ENCODE results near the gene LGALS1. TPM values are rescaled to one million over a fixed set of nuclear protein-coding genes. Genes with fewer than 3 reads are reported as not detected.
A peak's percentile ranks its signal among the peaks of the same experiment; 100 is the strongest.

Gene LGALS1
- total RNA-seq, 1 experiment from 2014 or later, result 61.4 TPM

DNA sequence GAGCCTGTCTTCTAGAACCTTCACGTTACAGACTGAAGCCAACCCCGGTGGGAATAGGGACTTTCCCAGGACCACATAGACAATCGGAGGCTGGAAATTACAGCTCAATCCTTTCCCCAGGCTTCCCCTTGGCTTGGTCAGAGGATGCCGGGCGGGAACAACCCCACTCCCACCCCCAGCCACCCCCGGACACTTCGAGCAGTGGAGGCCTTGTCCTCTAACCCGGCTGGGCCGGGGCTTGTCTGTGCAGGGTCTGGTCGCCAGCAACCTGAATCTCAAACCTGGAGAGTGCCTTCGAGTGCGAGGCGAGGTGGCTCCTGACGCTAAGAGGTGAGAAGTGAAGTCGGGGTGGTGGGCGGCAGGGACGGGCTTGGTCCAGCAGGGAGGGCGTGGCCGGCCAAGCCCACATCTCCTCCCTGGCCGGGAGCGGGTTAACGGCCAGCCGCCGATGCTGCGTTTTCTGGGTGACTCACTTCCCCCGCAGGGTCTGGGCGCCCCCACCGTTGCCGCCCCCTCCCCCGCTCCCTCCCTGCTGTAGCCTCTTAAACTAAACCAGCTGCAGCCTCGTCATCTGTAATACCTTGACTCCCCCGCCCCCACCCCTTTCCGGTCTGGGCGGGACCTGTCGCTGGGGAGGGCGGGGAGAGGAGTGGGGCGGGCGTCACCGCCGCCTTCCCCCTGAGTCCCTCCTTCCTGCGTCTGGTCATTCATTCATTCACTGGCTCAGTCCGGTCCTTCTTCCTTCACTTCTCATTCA, 1.5 kb downstream of the LGALS1 start:
- TF ChIP-seq, protein P1, sequence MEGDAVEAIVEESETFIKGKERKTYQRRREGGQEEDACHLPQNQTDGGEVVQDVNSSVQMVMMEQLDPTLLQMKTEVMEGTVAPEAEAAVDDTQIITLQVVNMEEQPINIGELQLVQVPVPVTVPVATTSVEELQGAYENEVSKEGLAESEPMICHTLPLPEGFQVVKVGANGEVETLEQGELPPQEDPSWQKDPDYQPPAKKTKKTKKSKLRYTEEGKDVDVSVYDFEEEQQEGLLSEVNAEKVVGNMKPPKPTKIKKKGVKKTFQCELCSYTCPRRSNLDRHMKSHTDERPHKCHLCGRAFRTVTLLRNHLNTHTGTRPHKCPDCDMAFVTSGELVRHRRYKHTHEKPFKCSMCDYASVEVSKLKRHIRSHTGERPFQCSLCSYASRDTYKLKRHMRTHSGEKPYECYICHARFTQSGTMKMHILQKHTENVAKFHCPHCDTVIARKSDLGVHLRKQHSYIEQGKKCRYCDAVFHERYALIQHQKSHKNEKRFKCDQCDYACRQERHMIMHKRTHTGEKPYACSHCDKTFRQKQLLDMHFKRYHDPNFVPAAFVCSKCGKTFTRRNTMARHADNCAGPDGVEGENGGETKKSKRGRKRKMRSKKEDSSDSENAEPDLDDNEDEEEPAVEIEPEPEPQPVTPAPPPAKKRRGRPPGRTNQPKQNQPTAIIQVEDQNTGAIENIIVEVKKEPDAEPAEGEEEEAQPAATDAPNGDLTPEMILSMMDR (IDR thresholded peaks at IDR 0.05; ENCODE audit: unreplicated experiment), result no peak
- Mint-ChIP-seq H3K36me3 (ENCODE audit: insufficient read depth, unreplicated experiment) (peaks cover 44% of the 10 kb centered on the region), H3K9me3 (ENCODE audit: low read depth, unreplicated experiment) (no peaks in the 10 kb centered on the region), H3K4me1 (ENCODE audit: low read depth, unreplicated experiment) (peaks cover 9% of the 10 kb centered on the region), H3K27me3 (ENCODE audit: unreplicated experiment) (no peaks in the 10 kb centered on the region), H3K27ac (ENCODE audit: unreplicated experiment) (peak overlapping the region; percentile 43), H3K4me3 (ENCODE audit: low read depth, unreplicated experiment) (peak overlapping the region; percentile 68)
- CTCF ChIA-PET, result interaction anchor here (0.6 to 2.6 kb wide), 6 partner anchors 9 to 410 kb away, joined by 3 to 16 read pairs (median 4); partner anchors contain the start of gene NOL12
- intact Hi-C loops (cut with micrococcal nuclease; ENCODE audit: unreplicated experiment), result no loop called here
- peak; percentile 92 for DNase-seq
- TSS peak; percentile 65 for BruUV-seq (replicated peaks)

DNA sequence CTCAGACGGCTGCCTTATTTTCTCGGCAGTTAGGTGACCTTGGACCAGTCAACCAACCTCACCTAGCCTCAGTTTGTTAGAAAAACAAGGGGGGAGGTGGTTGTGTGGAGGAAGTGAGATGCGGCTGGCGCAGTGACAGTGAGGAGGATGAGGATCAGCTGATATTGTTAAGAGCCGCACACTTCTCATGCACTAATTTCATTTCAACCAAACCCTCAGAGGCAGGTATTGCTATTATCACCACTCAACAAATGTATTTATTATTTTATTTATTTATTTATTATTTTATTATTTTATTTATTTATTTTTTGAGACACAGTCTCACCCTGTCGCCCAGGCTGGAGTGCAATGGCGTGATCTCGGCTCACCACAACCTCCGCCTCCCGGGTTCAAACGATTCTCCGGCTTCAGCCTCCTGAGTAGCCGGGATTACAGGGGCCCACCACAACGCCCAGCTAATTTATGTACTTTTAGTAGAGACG, 2.1 kb downstream of the LGALS1 start:
- Mint-ChIP-seq H3K4me3 (ENCODE audit: low read depth, unreplicated experiment) (peak overlapping the region; percentile 68), H3K27ac (ENCODE audit: unreplicated experiment) (peak overlapping the region; percentile 43)

DNA sequence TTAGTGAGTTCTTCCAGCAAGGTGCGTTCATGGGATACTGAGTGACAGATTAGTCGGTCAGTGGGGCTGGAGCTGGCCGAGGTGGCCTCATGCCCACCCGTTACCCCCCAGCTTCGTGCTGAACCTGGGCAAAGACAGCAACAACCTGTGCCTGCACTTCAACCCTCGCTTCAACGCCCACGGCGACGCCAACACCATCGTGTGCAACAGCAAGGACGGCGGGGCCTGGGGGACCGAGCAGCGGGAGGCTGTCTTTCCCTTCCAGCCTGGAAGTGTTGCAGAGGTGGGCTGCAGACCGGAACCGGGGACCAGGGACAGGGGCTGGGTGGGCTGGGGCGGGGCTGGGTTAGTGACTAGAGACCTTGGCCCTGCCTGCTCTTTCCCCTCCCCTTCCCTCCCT, 2.9 kb downstream of the LGALS1 start:
- Mint-ChIP-seq H3K27ac (ENCODE audit: unreplicated experiment) (no peak overlapping the region), H3K27me3 (ENCODE audit: unreplicated experiment) (no peaks in the 10 kb centered on the region), H3K4me3 (ENCODE audit: low read depth, unreplicated experiment) (no peak overlapping the region), H3K4me1 (ENCODE audit: low read depth, unreplicated experiment) (peaks cover 10% of the 10 kb centered on the region), H3K9me3 (ENCODE audit: low read depth, unreplicated experiment) (no peaks in the 10 kb centered on the region), H3K36me3 (ENCODE audit: insufficient read depth, unreplicated experiment) (peaks cover 44% of the 10 kb centered on the region)
- CTCF ChIA-PET, result interaction anchor here (0.7 kb wide), 1 partner anchor 833 kb away, joined by 4 read pairs; no protein-coding TSS in a partner anchor
- BruUV-seq (replicated peaks), result no TSS peak
- TF ChIP-seq, protein P1 (IDR thresholded peaks at IDR 0.05; ENCODE audit: unreplicated experiment), result no peak
- intact Hi-C loops (cut with micrococcal nuclease; ENCODE audit: unreplicated experiment), result no loop called here
- DNase-seq, result no peak

More for the DNA sequence above, 2.1 kb downstream of the LGALS1 start:
- DNase-seq, result no peak
- intact Hi-C loops (cut with micrococcal nuclease; ENCODE audit: unreplicated experiment), result no loop called here
- Mint-ChIP-seq H3K4me1 (ENCODE audit: low read depth, unreplicated experiment) (peaks cover 10% of the 10 kb centered on the region), H3K9me3 (ENCODE audit: low read depth, unreplicated experiment) (no peaks in the 10 kb centered on the region), H3K36me3 (ENCODE audit: insufficient read depth, unreplicated experiment) (peaks cover 44% of the 10 kb centered on the region), H3K27me3 (ENCODE audit: unreplicated experiment) (no peaks in the 10 kb centered on the region)
- BruUV-seq (replicated peaks), result no TSS peak
- CTCF ChIA-PET, result interaction anchor here (0.6 to 1.3 kb wide), 3 partner anchors 9 to 410 kb away, joined by 3 to 4 read pairs (median 4); partner anchors contain the start of gene NOL12
- TF ChIP-seq, protein P1 (IDR thresholded peaks at IDR 0.05; ENCODE audit: unreplicated experiment), result no peak

DNA sequence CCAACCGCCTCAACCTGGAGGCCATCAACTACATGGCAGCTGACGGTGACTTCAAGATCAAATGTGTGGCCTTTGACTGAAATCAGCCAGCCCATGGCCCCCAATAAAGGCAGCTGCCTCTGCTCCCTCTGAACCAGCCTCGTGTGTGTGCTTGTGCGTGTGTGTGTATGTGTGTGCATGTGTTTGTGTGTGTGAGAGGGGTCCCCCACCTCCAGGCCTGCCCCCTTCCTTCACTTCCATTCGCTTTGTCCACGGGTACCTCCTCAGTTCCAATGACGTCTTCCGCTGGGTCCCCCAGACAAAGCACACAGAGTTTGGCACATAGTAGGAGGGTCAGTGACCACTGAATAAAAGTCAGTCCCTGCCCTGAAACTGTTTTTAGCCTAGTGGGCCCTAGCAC, 4.2 kb downstream of the LGALS1 start:
- H3K4me3 Mint-ChIP-seq (ENCODE audit: low read depth, unreplicated experiment), result no peak overlapping the region
- no peak for DNase-seq
- TF ChIP-seq, protein P1 (IDR thresholded peaks at IDR 0.05; ENCODE audit: unreplicated experiment), result no peak
- H3K9me3 Mint-ChIP-seq (ENCODE audit: low read depth, unreplicated experiment), result no peaks in the 10 kb centered on the region
- H3K4me1 Mint-ChIP-seq (ENCODE audit: low read depth, unreplicated experiment), result peaks cover 10% of the 10 kb centered on the region
- BruUV-seq (replicated peaks), result no TSS peak
- H3K36me3 Mint-ChIP-seq (ENCODE audit: insufficient read depth, unreplicated experiment), result peaks cover 43% of the 10 kb centered on the region
- H3K27ac Mint-ChIP-seq (ENCODE audit: unreplicated experiment), result no peak overlapping the region
- no peaks in the 10 kb centered on the region for H3K27me3 Mint-ChIP-seq (ENCODE audit: unreplicated experiment)
- intact Hi-C loops (cut with micrococcal nuclease; ENCODE audit: unreplicated experiment), result no loop called here
- CTCF ChIA-PET, result interaction anchor here (0.7 kb wide), 1 partner anchor 21 kb away, joined by 4 read pairs; no protein-coding TSS in a partner anchor
